ENCODE data around the gene GALNT2. TPM values are rescaled to one million over a fixed set of nuclear protein-coding genes. Genes with fewer than 3 reads are reported as not detected.

Gene GALNT2
- total and polyA plus RNA-seq, 2 experiments from 2014 or later, result 17.8 to 48.3 TPM

GRCh38 chr1:230282157-230282556 is 215.1 kb downstream of the GALNT2 start (continued):
- TF ChIP-seq ZNF462 (CRISPR knock-in tag; IDR thresholded peaks at IDR 0.05) (no peak), ETS1 (IDR thresholded peaks at IDR 0.05) (no peak), ZNF114 (CRISPR knock-in tag; IDR thresholded peaks at IDR 0.05) (no peak)

- Histone ChIP-seq H4K20me1 (replicated peaks; ENCODE audit: insufficient read depth) (no peaks in the 10 kb centered on the region), H3K4me3 (no peak overlapping the region), H3K27me3 (ENCODE audit: insufficient read depth) (no peaks in the 10 kb centered on the region), H3K4me2 (no peak overlapping the region), H3K36me3 (ENCODE audit: insufficient read depth) (no peaks in the 10 kb centered on the region), H3K9me2 (ENCODE audit: insufficient read depth) (no peaks in the 10 kb centered on the region), H3K27ac (ENCODE audit: low read depth) (no peak overlapping the region), H3K4me1 (ENCODE audit: insufficient read depth) (no peaks in the 10 kb centered on the region; the same call in 1 of the 2 replicates), H3K79me2 (replicated peaks; ENCODE audit: insufficient read depth) (no peaks in the 10 kb centered on the region), H2AFZ (no peak overlapping the region), H3F3A (replicated peaks; ENCODE audit: low read depth) (no peaks in the 10 kb centered on the region)
- TF ChIP-seq EZH2 (IDR thresholded peaks at IDR 0.05; ENCODE audit: low read depth, unreplicated experiment), result no peak
- no peak for TF ChIP-seq POLR2AphosphoS5 (IDR thresholded peaks at IDR 0.05; ENCODE audit: low read depth)
- TF ChIP-seq ZNF331 (CRISPR knock-in tag; IDR thresholded peaks at IDR 0.05; ENCODE audit: low read depth), result no peak
- TF ChIP-seq JUNB (IDR thresholded peaks at IDR 0.05; ENCODE audit: unreplicated experiment), result no peak
- H3K4me3 Mint-ChIP-seq, result no peak overlapping the region
- peaks cover 7% of the 10 kb centered on the region for H3K27me3 Mint-ChIP-seq (ENCODE audit: insufficient read depth, low read depth, poor library complexity)
- DNase-seq (ENCODE audit: low spot score) (no peak), ATAC-seq (no peak)
- H3K36me3 Mint-ChIP-seq (ENCODE audit: low read depth), result peaks cover 6% of the 10 kb centered on the region; the same call in 2 of the 3 replicates
- peaks cover 19% of the 10 kb centered on the region for H3K4me1 Mint-ChIP-seq
- H3K27ac Mint-ChIP-seq, result no peak overlapping the region
- no peaks in the 10 kb centered on the region for H3K9me3 Mint-ChIP-seq
These were observed 216.6 kb downstream of the GALNT2 start for GRCh38 chr1:230283678-230284077.

Measured in GM23338 (cell line).